ENCODE measurements around the gene CHDH.
A peak's percentile ranks its signal among the peaks of the same experiment; 100 is the strongest.

The CHDH gene

GRCh38 chr3:53850895-53851294, 4.7 kb upstream of the CHDH start:
- no peak for TF ChIP-seq POU2F2 (IDR thresholded peaks at IDR 0.05; ENCODE audit: low read depth, low read length)
- TF ChIP-seq TAF1 (IDR thresholded peaks at IDR 0.05; ENCODE audit: low read depth, low read length) = no peak
- no peak for TF ChIP-seq POLR2A (IDR thresholded peaks at IDR 0.05; ENCODE audit: low read depth, low read length)
- no peak for TF ChIP-seq POLR2AphosphoS5 (IDR thresholded peaks at IDR 0.05; ENCODE audit: low read depth, low read length)
- TF ChIP-seq SPI1 (IDR thresholded peaks at IDR 0.05; ENCODE audit: low read depth, low read length) = no peak
- TF ChIP-seq PAX5 (IDR thresholded peaks at IDR 0.05; ENCODE audit: insufficient read depth, low read length, severe bottlenecking) = no peak
- FAIRE-seq (no peak), DNase-seq (ENCODE audit: insufficient read length, low spot score) (no peak)

GRCh38 chr3:53849916-53850315, 3.7 kb upstream of the CHDH start:
- TF ChIP-seq POLR2A (IDR thresholded peaks at IDR 0.05; ENCODE audit: low read depth, low read length) = no peak
- no peak for DNase-seq (ENCODE audit: insufficient read length, low spot score)
- FAIRE-seq = no peak

GRCh38 chr3:53846851-53847155, 584 bp upstream of the CHDH start:
- FAIRE-seq (peak; percentile 23), DNase-seq (ENCODE audit: insufficient read length, low spot score) (no peak)
- TF ChIP-seq POLR2AphosphoS5 (IDR thresholded peaks at IDR 0.05; ENCODE audit: low read depth, low read length) = no peak
- TF ChIP-seq SPI1 (IDR thresholded peaks at IDR 0.05; ENCODE audit: low read depth, low read length) = no peak
- no peak for TF ChIP-seq TAF1 (IDR thresholded peaks at IDR 0.05; ENCODE audit: low read depth, low read length)
- no peak for TF ChIP-seq POU2F2 (IDR thresholded peaks at IDR 0.05; ENCODE audit: low read depth, low read length)
- no peak for TF ChIP-seq PAX5 (IDR thresholded peaks at IDR 0.05; ENCODE audit: insufficient read depth, low read length, severe bottlenecking)
- TF ChIP-seq POLR2A (IDR thresholded peaks at IDR 0.05; ENCODE audit: low read depth, low read length) = no peak

GRCh38 chr3:53845881-53846133, 412 bp downstream of the CHDH start:
- DNase-seq (ENCODE audit: insufficient read length, low spot score) = no peak
- FAIRE-seq = no peak
- TF ChIP-seq POLR2AphosphoS5 (IDR thresholded peaks at IDR 0.05; ENCODE audit: low read depth, low read length) = no peak
- no peak for TF ChIP-seq PAX5 (IDR thresholded peaks at IDR 0.05; ENCODE audit: insufficient read depth, low read length, severe bottlenecking)
- TF ChIP-seq POU2F2 (IDR thresholded peaks at IDR 0.05; ENCODE audit: low read depth, low read length) = no peak
- TF ChIP-seq POLR2A (IDR thresholded peaks at IDR 0.05; ENCODE audit: low read depth, low read length) = no peak
- TF ChIP-seq TAF1 (IDR thresholded peaks at IDR 0.05; ENCODE audit: low read depth, low read length) = no peak
- no peak for TF ChIP-seq SPI1 (IDR thresholded peaks at IDR 0.05; ENCODE audit: low read depth, low read length)

GRCh38 chr3:53845103-53845880, 927 bp downstream of the CHDH start:
- peak; percentile 88 for FAIRE-seq
- DNase-seq (ENCODE audit: insufficient read length, low spot score) = peak; percentile 51
- TF ChIP-seq PAX5 (IDR thresholded peaks at IDR 0.05; ENCODE audit: insufficient read depth, low read length, severe bottlenecking) = no peak
- TF ChIP-seq POU2F2 (IDR thresholded peaks at IDR 0.05; ENCODE audit: low read depth, low read length) = no peak
- TF ChIP-seq TAF1 (IDR thresholded peaks at IDR 0.05; ENCODE audit: low read depth, low read length) = no peak
- TF ChIP-seq SPI1 (IDR thresholded peaks at IDR 0.05; ENCODE audit: low read depth, low read length) = no peak
- TF ChIP-seq POLR2A (IDR thresholded peaks at IDR 0.05; ENCODE audit: low read depth, low read length) = no peak
- TF ChIP-seq POLR2AphosphoS5 (IDR thresholded peaks at IDR 0.05; ENCODE audit: low read depth, low read length) = no peak

GRCh38 chr3:53844262-53845102, 1.7 kb downstream of the CHDH start:
- FAIRE-seq = no peak
- DNase-seq (ENCODE audit: insufficient read length, low spot score) = no peak
- TF ChIP-seq SPI1 (IDR thresholded peaks at IDR 0.05; ENCODE audit: low read depth, low read length) (no peak), POLR2AphosphoS5 (IDR thresholded peaks at IDR 0.05; ENCODE audit: low read depth, low read length) (no peak), TAF1 (IDR thresholded peaks at IDR 0.05; ENCODE audit: low read depth, low read length) (no peak), POU2F2 (IDR thresholded peaks at IDR 0.05; ENCODE audit: low read depth, low read length) (no peak), PAX5 (IDR thresholded peaks at IDR 0.05; ENCODE audit: insufficient read depth, low read length, severe bottlenecking) (no peak)

GRCh38 chr3:53843195-53844177, 2.7 kb downstream of the CHDH start:
- DNase-seq (ENCODE audit: insufficient read length, low spot score) = no peak
- FAIRE-seq = peak; percentile 69
- TF ChIP-seq POLR2AphosphoS5 (IDR thresholded peaks at IDR 0.05; ENCODE audit: low read depth, low read length) (no peak), PAX5 (IDR thresholded peaks at IDR 0.05; ENCODE audit: insufficient read depth, low read length, severe bottlenecking) (no peak), TAF1 (IDR thresholded peaks at IDR 0.05; ENCODE audit: low read depth, low read length) (no peak), POU2F2 (IDR thresholded peaks at IDR 0.05; ENCODE audit: low read depth, low read length) (no peak), SPI1 (IDR thresholded peaks at IDR 0.05; ENCODE audit: low read depth, low read length) (no peak), POLR2A (IDR thresholded peaks at IDR 0.05; ENCODE audit: low read depth, low read length) (no peak)

GRCh38 chr3:53842436-53843194, 3.6 kb downstream of the CHDH start:
- TF ChIP-seq POLR2A (IDR thresholded peaks at IDR 0.05; ENCODE audit: low read depth, low read length) (no peak), PAX5 (IDR thresholded peaks at IDR 0.05; ENCODE audit: insufficient read depth, low read length, severe bottlenecking) (no peak), SPI1 (IDR thresholded peaks at IDR 0.05; ENCODE audit: low read depth, low read length) (no peak), POLR2AphosphoS5 (IDR thresholded peaks at IDR 0.05; ENCODE audit: low read depth, low read length) (no peak), TAF1 (IDR thresholded peaks at IDR 0.05; ENCODE audit: low read depth, low read length) (no peak), POU2F2 (IDR thresholded peaks at IDR 0.05; ENCODE audit: low read depth, low read length) (no peak)
- FAIRE-seq (peak; percentile 88), DNase-seq (ENCODE audit: insufficient read length, low spot score) (no peak)

Measured in GM12891 (cell line).